ENCODE data around the gene HSPA1L.

HSPA1L gene

DNA sequence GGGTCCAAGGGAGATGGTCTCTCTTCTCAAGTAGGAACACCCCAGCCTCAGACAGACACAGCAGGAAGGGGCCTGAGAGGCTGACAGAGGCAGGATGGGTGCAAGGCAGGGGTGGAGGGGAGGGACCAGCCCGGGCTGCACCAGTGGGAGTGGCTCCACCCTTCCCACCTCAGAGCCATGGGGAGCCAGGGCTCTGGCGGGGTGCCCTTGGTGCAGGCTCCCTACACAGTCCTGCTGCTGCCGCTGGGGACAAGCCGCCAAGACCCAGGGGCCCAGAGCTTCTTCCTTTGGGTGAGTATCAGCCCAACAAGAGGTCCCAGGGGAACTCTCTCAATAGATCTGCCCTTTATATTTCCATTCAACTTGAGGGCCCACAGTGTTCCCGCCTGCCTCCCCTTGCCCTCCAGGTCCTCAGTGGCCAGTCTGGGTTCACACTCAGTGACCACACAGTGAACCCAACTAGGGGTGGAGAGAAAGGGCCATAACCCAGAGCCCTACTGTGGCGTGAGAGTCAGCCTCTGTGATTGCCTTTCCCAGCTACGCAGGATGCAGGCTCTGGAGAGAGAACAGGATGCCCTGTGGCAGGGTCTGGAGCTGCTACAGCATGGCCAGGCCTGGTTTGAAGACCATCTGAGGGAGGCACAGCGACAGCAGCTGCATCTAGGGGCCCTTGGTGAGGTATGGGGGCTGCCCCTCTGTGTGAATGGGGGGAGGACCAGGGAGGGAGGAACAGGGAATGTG lies 52.0 kb downstream of the HSPA1L start:
- DNase-seq, result no peak

GRCh38 chr6:31762356-31762755 lies 52.7 kb downstream of the HSPA1L start, which contains the start of gene SAPCD1:
TSS of gene SAPCD1 (plus strand) at chr6:31762656. CDS start at chr6:31763055, 399 bp downstream.
- no peak for DNase-seq

DNA sequence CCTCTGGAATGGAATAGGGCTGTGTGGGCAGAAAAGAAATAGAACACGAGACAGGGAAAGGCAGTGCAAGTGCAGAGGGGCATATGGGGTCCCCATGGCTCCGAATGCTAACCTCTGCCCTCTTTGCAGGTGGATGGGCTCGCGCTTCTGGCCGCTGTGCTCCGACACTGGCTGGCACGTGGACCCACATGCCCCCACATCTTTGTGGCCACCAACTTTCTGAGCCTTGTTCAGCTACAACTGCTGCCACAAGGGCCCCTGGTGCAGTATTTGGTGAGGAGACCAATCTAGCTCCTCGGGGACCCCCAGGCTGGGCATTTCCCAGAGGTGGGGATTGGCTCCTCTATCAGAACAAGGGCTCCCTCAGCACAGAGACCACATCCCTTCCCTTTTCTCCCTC lies 53.7 kb downstream of the HSPA1L start:
- no peak for DNase-seq

DNA sequence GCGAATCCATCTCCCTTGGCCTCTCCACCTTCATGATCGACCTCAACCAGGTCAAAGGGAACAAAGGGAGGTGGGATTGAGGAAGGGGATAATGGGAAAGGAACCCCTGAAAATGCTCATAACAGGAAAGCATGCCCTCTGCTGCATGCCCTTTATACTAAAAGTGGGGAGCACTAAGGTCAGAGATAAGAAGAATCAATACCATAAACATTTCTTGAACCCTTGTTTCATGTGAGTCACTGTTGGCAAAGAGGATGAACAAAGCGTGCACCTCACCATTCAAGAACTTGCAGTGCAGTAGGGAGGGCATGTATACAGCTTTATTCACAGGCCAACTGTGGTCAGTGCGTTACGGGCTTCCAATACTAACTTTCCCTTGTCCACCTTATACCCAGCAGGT lies 54.3 kb downstream of the HSPA1L start:
- no peak for DNase-seq

Measured in RPMI8226 (cell line).